Peyer's patch (tissue), 4 donors: ENCODE data around the gene MEN1.

Experiments used
- CTCF ChIP-seq, 6 experiments: fragments of 450-650 bp in 4 of 6; fragments of 200-600 bp in 2 of 6; sonication (generic) in 1 of 6; IDR thresholded peaks; one replicate each; pipeline ENCODE4 v1.5.1; 2017 to 2019; ENCODE audit warnings: antibody characterized with exemption in 6 of 6, mild to moderate bottlenecking in 3 of 6, moderate library complexity in 1 of 6
- POLR2A ChIP-seq, 2 donors: fragments of 450-650 bp; IDR thresholded peaks; one replicate each; pipeline ENCODE4 v1.5.1; 2017; ENCODE audit warnings: antibody characterized with exemption in 2 of 2, mild to moderate bottlenecking in 2 of 2, moderate library complexity in 2 of 2

DNA sequence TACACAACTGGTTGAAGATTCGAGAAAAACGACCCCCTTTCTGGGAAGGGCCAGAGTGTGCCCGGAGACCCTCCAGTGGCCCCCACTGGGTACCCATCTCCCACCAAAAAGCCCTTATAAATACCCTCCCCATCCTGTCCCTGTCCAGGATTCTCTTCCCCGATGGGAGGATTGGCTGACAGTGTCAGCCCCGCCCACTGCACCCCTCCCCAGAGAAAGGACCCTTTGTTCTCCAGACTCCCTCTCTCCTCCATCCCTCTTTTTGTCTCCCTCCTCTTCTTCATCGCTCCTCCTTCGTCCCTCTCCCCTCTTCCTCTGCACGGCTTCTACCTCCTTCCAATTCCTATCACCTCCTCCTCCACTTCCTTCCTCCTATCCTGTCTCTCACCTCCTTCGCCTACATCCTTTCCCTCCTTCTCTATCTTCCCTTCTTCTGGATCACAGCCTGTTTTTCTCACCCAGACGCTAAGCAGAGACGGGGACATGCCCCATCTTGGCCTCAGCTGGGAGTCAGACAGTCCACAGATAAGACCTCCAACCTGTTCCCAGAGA lies 13.3 kb upstream of the MEN1 start:
- TF ChIP-seq CTCF (IDR thresholded peaks at IDR 0.05) (no peak), POLR2A (IDR thresholded peaks at IDR 0.05) (no peak)
